Hematopoietic multipotent progenitor cell treated with erythropoietin and hydrocortisone succinate and interleukin-3 and kit ligand, for 8 days (in vitro differentiated cells): Measurements from ENCODE around the gene SULT2A1.
A peak's percentile ranks its signal among the peaks of the same experiment; 100 is the strongest.
"Not testable (repeated sequence)": the region's sequence is repeated elsewhere in the genome, so short reads cannot be mapped to it uniquely, and the experiment has no call there.

ENCODE experiments used
- DNase-seq: peaks from one replicate; pipeline ENCODE4 v3.0.0-alpha.2; 2015

The SULT2A1 gene

GRCh38 chr19:47886010-47886559, at the start of gene SULT2A1:
SULT2A1 (minus strand) TSS chr19:47886315; CDS start chr19:47886257, 58 bp downstream.
- DNase-seq: no peak

- not testable (repeated sequence) for DNase-seq
Observed at GRCh38 chr19:47928581-47928980, 42.5 kb upstream of the SULT2A1 start.

- DNase-seq: not testable (repeated sequence)
Observed at GRCh38 chr19:47920107-47920506, 34.0 kb upstream of the SULT2A1 start.

- not testable (repeated sequence) for DNase-seq
Observed at GRCh38 chr19:47910191-47910590, 24.1 kb upstream of the SULT2A1 start.

GRCh38 chr19:47909350-47909749, 23.2 kb upstream of the SULT2A1 start:
- DNase-seq: not testable (repeated sequence)

GRCh38 chr19:47901370-47901769, 15.3 kb upstream of the SULT2A1 start:
- DNase-seq: no peak

GRCh38 chr19:47899335-47899734, 13.2 kb upstream of the SULT2A1 start:
- DNase-seq: no peak

GRCh38 chr19:47897861-47898260, 11.7 kb upstream of the SULT2A1 start:
- no peak for DNase-seq

GRCh38 chr19:47896773-47897172, 10.7 kb upstream of the SULT2A1 start:
- DNase-seq: no peak

- DNase-seq: no peak
Observed at GRCh38 chr19:47896019-47896418, 9.9 kb upstream of the SULT2A1 start.

- no peak for DNase-seq
Observed at GRCh38 chr19:47895165-47895782, 9.2 kb upstream of the SULT2A1 start.

GRCh38 chr19:47891923-47892666, 6.0 kb upstream of the SULT2A1 start:
- DNase-seq: peak; percentile 87

GRCh38 chr19:47891622-47891922, 5.5 kb upstream of the SULT2A1 start:
- no peak for DNase-seq

GRCh38 chr19:47890865-47891621, 4.9 kb upstream of the SULT2A1 start:
- DNase-seq: no peak

- DNase-seq: no peak
Observed at GRCh38 chr19:47885067-47885463, 1.1 kb downstream of the SULT2A1 start.

- DNase-seq: no peak
Observed at GRCh38 chr19:47882890-47883289, 3.2 kb downstream of the SULT2A1 start.

GRCh38 chr19:47881757-47882156, 4.4 kb downstream of the SULT2A1 start:
- no peak for DNase-seq

- DNase-seq: not testable (repeated sequence)
Observed at GRCh38 chr19:47879385-47879784, 6.7 kb downstream of the SULT2A1 start.

- no peak for DNase-seq
Observed at GRCh38 chr19:47878906-47879305, 7.2 kb downstream of the SULT2A1 start.

GRCh38 chr19:47865166-47865565, 20.9 kb downstream of the SULT2A1 start:
- no peak for DNase-seq

GRCh38 chr19:47863514-47863936, 22.6 kb downstream of the SULT2A1 start:
- DNase-seq: peak; percentile 78

GRCh38 chr19:47861630-47862029, 24.5 kb downstream of the SULT2A1 start:
- no peak for DNase-seq

GRCh38 chr19:47860602-47861297, 25.4 kb downstream of the SULT2A1 start:
- DNase-seq: no peak
